ENCODE data around the gene PAGR1.
"Not testable (repeated sequence)": the region's sequence is repeated elsewhere in the genome, so short reads cannot be mapped to it uniquely, and the experiment has no call there.

Gene PAGR1

DNA sequence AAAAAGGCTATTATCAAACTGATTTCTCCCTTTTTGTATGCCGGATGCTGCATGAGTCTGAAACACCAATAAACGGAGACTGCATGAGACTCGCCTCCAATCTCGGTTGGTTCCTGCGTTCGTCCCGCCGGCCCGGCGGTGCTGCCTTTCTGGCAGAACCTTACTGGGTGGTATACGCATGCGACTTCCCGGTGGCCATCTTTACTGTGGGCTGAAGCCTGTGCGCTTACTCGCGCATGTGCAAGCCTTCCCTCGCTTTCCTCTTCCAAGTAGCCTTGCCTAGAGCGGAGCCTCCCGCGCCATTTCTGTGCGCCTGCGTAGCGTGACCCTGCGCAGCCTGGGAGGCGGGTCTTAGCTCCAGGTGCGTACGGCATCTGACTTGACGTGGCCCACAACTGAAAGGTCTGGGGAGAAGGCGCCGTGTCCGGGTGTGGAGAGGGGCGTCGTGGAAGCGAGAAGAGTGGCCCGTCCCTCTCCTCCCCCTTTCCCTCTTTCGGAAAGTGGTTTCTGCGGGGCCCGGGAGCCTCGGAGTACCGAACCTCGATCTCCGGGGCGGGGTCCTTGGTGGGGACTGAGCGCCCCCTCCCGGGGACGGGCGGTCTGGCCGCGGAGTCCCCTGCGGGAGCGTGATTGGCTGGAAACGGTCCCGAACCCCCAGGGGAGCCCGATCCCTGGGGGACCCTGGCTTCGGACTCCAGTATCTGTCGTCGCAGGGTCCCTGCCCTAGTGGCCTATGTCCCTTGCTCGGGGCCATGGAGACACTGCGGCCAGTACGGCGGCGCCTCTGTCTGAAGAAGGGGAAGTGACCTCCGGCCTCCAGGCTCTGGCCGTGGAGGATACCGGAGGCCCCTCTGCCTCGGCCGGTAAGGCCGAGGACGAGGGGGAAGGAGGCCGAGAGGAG lies at the start of gene PAGR1:
PAGR1 (plus strand) TSS at position 360 of the 901 bp plus-strand sequence; CDS start at position 734, 374 bp downstream.
- peak; percentile 99 for DNase-seq

DNA sequence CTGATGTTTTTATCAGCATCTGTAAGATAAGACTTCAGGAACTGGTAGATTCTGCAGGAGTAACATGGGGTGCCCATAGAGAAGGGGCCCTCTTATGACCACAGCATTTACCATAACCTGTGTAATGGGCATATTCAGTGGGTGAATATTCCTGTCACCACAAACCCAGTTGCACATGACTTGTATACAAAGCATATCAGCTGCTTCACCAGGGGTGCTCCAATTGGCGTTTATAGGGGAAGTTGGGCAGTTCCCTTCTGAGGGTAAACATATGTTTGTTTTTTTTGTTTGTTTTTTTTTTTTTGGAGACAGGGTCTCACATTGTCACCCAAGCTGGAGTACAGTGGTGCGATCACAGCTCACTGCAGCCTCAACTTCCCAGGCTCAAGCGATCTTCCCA lies 49.4 kb upstream of the PAGR1 start:
- DNase-seq = no peak

GRCh38 chr16:29767062-29767461 lies 48.9 kb upstream of the PAGR1 start:
- DNase-seq = no peak

- no peak for DNase-seq
Measured at GRCh38 chr16:29769507-29769906, 46.4 kb upstream of the PAGR1 start.

GRCh38 chr16:29770250-29770929 lies 45.6 kb upstream of the PAGR1 start:
- DNase-seq = no peak

GRCh38 chr16:29772330-29772729 lies 43.6 kb upstream of the PAGR1 start:
- not testable (repeated sequence) for DNase-seq

DNA sequence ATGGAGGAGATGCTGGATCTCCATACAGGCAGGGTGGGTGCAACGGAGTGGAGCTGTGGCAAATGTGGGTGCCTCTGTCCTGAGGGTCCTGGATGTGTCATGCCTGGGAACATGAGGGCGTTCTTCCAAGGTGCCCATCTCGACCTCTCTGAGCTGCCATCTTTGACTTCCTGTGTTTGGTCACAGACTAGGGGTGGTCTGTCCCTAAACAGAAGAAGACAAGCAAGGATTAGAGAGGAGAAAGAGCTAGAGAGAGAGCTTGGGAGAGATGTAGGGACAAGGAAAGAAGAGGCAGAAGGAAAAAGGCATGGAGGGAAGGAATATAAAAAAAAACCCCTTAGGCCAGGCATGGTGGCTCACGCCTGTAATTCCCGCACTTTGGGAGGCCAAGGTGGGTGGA lies 41.2 kb upstream of the PAGR1 start:
- DNase-seq = no peak

GRCh38 chr16:29775742-29776408 lies 40.1 kb upstream of the PAGR1 start:
- DNase-seq = no peak

GRCh38 chr16:29777576-29778350 lies 38.2 kb upstream of the PAGR1 start, which contains the start of gene ZG16:
TSS of gene ZG16 (plus strand) at chr16:29778256. CDS start at chr16:29779267, 1,011 bp downstream.
- DNase-seq = peak; percentile 35

DNA sequence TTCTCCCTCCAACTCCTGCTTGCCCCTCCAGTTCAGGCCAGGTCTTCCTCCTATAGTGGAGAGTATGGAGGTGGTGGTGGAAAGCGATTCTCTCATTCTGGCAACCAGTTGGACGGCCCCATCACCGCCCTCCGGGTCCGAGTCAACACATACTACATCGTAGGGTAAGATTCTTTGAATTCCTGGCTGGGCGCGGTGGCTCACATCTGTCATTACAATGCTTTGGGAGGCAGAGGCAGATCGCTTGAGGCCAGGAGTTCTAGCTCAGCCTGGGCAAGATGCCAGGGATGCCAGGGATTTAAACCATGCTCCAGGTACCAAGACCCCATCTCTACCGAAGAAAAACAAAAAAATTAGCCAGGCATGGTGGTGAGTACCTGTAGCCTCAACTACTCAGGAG lies 36.5 kb upstream of the PAGR1 start:
- no peak for DNase-seq

DNA sequence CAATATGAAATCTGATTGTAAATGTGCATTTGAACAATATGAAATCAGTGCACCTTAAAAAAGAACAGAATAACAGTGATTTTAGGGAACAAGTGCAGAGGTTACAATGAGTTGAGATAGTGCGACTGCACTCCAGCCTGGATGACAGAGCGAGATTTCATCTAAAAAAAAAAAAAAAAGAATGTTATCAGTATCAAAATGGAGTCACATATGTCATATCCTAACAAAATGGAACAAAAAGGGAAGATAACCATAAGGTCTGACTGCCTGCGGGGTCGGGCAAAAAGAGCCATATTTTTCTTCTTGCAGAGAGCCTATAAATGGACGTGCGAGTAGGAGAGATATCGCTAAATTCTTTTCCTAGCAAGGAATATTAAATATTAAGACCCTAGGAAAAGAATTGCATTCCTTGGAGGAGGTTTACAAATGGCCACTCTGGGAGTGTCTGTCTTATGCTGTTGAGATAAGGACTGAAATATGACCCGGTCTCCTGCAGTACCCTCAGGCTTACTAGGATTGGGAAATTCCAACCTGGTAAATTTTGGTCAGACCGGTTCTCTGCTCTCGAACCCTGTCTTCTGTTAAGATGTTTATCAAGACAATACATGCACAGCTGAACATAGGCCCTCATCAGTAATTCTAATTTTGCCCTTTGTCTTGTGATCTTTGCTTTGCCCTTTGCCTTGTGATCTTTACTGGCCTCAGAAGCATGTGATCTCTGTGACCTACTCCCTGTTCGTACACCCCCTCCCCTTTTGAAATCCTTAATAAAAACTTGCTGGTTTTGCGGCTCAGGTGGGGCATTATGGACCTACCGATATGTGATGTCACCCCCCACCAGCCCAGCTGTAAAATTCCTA lies 32.6 kb upstream of the PAGR1 start:
- peak; percentile 52 for DNase-seq

- DNase-seq = no peak
Measured at GRCh38 chr16:29784157-29784556, 31.8 kb upstream of the PAGR1 start.

DNA sequence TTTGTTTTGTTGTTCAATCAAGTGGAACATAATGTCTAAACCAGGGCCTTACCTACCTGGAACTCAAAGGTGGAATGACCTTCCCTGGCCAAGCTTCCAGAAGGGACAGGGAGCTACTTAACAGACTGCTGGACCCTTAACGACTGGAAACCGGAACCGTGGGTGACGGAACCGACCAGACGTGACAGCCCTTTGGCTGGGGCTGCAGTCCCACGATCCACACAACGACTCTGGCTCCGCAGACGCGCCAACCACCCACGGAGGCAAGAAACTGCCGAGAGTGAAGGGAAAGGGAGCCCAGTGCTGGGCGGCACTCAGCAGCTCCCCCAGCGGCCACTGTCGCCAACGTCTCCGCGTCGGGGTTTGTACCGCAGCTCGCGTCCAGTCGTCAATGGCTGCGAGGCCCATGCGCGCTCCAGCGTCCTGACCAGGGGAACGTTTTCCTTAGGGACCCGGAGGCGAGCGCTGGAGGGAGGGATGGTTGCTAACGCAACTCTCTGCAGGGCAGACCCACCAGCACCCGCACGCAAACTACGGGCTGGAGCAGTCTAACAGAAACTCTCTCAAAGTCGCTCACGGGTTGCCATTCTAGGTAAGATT lies 31.0 kb upstream of the PAGR1 start:
- no peak for DNase-seq

- DNase-seq = not testable (repeated sequence)
Measured at GRCh38 chr16:29787155-29787554, 28.8 kb upstream of the PAGR1 start.

DNA sequence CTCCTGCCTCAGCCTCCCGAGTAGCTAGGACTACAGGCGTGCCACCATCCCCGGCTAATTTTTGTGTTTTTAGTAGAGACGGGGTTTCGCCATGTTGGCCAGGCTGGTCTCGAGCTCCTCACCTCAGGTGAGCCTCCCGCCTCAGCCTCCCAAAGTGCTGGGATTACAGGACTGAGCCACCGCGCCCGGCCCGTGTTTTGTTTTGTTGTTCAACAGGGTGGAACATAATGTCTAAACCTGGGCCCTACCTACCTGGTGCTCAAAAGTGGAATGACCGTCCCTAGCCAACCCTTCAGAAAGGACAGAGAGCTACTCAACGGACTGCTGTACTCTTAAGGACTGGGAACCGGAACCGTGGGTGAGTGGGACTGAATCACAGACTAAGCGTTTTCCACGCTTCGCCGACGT lies 26.2 kb upstream of the PAGR1 start:
- peak; percentile 77 for DNase-seq

GRCh38 chr16:29790183-29790948 lies 25.6 kb upstream of the PAGR1 start, which contains the start of gene KIF22:
TSS of gene KIF22 (plus strand) at chr16:29790751. CDS start at chr16:29790760, 9 bp downstream.
- DNase-seq = peak; percentile 99

GRCh38 chr16:29790949-29791844 lies 24.8 kb upstream of the PAGR1 start:
- DNase-seq = no peak

- DNase-seq = no peak
Measured at GRCh38 chr16:29791845-29792807, 23.8 kb upstream of the PAGR1 start.
